C1 segment of cervical spinal cord (tissue), 14 donors: ENCODE results near the gene MISP.

Source experiments
- DNase-seq, 14 donors: peaks; one replicate each; lab custom pipeline; 2025; lab: John Stamatoyannopoulos, UW

Gene MISP

DNA sequence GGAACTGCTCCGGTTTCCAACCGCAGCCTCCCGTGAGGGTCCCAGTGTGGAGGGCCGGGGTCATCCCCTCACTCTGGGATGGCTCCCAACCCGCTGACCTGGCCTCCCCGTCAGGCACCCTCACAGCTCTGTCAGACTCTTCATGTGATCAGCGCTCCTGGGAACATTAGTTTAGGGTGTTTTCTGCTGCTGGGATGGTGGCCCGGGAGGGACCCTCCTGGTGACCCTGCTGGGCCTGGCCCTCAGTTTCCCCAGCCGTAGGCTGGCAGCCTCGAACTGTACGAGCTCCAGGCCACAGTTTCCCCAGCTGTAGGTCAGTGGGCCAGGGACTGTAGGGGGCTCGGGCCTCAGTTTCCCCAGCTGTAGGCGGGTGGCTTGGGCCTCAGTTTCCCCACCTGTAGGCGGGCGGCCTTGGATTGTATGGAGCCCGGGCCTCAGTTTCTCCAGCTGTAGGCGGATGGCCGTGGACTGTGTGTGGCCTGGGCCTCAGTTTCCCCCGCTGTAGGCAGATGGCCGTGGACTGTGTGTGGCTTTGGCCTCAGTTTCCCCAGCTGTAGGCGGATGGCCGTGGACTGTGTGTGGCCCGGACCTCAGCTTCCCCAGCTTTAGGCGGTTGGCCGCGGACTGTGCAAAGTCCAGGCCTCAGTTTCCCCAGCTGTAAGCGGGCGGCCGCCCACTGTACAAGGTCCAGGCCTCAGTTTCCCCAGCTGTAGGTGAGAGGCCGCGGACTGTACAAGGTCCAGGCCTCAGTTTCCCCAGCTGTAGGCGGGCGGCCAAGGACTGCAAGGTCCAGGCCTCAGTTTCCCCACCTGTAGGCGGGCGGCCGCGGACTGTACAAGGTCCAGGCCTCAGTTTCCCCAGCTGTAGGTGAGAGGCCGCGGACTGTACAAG is 45.0 kb downstream of the MISP start:
- DNase-seq, result no peak

DNA sequence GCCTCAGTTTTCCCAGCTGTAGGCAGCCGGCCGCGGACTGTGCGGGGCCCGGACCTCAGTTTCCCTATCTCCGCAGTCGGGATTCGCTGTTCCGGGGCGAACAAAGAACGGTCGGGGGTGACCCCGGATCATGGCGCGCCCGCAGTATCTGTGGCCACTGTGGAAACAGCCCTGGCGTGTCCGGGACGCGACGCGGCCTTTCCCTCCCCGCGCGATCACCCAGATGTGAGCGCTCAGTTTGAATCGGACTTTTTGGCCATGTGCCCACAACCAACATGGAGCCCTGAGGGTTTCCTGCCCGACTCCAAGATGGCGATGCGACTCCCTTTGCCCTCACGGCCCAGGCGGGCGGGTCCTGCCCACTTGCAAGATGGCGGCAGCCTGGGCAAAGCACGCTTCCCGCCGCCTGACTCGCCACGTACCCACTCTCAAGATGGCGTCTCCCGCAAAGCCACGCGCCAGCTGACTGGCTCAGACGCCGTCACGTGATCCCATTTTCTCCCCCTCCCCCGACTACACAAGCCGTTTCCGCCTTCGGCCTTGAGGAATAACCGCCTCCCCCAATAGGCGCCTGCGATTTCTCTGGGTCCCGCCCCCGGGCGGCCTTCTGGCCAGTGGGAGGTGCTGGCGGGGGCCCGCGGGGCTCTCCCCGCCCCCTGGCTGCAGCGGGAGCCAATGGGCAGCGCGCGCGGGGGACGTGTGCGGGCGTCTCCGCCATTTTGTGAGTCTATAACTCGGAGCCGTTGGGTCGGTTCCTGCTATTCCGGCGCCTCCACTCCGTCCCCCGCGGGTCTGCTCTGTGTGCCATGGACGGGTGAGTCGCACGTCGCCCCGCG is 46.0 kb downstream of the MISP start, which contains the start of gene PTBP1:
PTBP1 (plus strand) TSS at position 761 of the 836 bp plus-strand sequence; CDS start at position 807, 46 bp downstream.
- DNase-seq, result peak; percentile 97 to 100 (median 99)

DNA sequence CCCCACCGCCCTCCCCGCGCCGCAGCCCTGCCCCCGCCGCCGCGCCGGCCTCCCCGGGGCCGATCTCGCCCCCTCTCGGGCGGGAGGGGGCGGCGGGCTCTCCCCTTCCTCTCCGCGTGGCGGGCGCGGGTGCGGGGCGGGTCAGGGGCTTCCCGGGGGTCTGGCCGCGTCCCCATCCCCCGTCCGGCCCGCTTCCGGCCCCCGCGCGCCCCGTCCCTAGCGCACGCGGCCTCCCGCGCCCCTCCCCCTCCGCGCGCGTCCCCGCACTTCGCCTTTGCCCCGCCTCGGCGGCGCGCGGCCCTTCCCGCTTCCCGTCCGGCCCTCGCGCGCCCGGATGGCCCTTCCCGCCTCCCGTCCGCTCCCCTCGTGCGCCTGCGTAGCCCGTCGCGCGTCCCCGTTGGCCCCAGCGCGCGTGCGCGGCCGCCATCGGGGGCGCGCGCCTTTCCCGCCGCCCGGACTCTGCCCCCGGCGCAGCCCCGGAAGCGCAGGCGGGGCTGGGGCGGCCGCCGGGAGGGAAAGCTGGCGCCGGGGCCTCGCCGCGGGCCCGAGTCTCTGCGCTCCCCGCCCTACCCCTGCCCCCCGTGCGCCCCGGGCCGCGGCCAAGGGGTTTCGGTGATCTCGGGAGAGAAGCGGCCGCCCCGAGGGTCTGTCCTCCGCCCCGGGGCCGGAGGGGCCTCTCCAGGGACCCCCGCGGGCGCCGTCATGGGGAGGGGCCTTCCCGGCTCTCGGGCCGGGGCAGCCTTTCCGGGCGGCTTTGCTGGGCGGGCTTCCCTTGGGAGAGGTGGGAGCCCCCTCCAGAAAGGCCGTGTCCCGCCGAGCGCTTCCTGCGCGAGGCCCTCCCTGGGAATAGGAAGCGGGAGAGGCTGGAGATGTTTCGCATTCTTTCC is 46.9 kb downstream of the MISP start:
- DNase-seq, result peak in 13 of 14 donors; percentile 42 to 88 (median 66)

DNA sequence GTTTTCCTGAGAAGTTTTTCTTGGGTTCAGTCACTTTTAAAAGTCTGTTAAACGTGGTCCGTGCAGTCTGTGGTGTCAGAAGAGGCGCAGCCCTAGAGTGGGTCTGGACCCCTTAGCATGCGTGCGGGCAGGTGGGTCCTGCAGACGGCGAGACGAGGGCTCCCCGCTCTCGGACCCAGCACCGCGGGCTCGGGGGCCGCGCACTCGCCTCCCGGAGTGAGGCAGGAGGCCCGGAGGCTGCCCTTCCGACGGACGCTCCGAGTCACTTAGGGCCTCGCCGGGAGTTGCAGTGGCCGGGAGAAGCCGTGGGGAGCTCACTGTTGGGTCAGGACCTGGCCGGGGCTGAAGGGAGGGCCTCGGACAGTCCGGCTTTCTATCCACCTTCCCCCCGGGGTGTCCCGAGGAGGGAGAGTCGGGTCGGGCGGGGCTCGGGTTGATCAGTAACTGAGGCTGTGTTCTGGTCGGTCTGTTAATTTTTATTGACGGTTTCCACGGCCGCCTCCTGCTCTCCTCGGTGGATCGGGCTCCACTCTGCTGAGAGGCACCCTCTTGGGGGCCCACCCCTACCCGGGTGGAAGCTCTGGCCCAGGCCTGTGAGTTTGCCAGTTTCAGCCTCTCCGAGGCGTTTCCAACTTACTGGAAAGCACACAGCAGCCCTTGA is 47.6 kb downstream of the MISP start:
- DNase-seq, result no peak

DNA sequence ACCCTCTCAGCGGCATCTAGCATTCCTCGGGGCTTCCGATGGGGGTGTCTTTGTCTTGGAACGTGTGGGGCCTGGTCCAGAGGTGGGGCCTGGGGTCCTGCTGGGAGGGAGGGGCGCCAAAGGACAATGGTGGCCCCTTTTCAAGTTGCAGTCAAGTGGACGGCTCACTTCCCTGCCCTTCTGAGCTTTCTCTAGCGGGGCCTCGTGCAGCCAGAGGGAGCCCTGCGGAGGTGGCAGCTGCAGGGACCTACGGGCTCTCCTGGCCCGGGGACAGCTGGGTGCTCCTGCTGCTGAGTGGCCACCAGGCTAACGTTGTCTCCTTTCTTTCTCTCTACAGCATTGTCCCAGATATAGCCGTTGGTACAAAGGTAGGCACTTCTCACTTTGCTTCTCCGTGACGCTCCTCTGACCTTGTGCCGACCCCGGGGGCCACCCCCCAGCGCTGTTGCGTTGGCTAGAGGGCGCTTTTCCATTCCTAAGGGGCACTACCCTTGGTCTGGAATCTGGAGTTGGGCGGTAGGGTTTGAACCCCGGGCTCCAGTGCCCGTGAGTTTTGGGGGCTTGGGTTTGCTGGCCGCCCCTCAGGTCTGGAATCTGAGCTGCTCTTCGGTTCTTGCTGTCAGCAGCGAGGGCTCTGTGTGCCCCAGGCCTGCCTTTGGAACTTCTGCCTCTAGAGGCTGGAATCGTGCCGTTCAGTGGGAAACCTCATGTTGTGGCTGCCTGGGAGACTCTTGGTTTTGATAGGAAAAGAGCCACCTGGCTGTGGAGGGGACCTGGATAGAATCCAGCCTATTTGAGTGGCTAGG is 48.4 kb downstream of the MISP start:
- DNase-seq, result no peak

DNA sequence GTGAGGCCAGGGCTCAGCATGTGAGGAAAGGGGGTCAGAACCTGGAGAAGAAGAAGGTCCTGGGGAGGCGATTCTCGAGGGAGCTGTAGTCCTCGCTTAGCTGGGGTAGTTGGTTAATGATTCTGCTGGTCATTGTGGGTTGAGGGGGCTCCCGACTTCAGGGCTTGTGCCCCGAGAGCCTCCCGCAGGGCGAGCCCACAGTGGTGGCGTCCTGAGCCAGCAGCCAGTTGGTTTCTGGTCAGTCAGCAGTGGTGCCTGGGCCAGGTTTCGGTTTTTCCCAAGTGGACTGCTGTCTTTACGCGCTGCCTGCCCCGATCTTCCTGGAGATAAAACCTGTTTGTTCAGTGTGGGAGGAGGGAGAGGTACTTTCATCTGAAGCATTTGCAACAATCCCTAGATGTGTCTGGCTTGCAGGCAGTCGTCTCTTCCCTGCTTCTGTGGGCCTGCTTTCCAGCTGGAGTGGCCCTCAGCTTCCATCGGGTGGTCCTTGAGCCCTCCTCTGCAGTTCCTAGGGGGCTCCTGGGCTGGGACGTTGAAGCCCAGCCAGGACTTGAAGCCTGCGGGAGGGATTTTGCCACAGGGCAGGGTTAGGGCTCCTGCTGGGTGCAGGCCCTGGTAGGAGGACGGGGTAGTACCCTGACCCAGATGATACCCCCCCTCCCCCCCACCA is 49.6 kb downstream of the MISP start:
- DNase-seq, result no peak

DNA sequence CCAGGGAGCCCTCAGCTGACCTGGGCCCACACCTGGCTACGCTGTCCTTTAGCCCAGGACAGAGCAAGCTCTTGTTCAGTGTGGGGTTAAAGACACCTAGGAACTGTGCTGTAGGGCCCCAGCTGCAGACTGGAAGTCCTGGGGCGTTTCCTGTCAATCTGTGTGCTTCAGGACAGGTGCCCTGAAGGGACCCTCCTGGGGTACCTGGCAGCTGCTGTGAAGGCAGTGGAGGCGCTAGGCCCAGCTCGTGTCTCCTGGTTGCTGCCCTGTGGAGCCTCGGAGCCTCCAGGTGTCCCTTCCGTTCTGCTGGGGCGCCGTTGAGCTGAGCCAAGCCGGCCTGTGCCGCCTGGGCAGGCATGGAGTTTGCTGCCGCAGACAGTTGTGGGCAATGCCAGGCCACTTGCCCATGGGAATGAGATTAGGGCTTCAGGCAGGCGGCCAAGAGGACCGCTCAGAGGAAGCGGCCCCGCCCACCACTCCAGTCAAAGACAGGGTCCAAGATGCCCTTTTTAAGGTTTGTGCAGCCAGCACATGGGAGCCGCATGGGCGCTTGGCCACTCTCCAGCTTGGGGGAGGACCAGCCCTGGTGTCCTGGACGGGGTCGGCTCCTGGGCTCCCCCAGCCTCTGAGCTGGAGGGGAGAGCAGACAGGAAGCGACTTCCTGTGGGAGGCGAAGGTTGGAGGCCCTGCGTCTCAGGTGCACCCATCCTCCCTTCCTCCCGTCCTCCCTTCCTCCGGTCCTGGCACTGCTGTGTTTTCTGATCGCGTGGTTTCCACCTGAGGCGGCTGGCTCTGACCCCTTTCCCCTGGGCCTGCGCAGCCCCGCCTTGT is 50.3 kb downstream of the MISP start:
- no peak for DNase-seq

DNA sequence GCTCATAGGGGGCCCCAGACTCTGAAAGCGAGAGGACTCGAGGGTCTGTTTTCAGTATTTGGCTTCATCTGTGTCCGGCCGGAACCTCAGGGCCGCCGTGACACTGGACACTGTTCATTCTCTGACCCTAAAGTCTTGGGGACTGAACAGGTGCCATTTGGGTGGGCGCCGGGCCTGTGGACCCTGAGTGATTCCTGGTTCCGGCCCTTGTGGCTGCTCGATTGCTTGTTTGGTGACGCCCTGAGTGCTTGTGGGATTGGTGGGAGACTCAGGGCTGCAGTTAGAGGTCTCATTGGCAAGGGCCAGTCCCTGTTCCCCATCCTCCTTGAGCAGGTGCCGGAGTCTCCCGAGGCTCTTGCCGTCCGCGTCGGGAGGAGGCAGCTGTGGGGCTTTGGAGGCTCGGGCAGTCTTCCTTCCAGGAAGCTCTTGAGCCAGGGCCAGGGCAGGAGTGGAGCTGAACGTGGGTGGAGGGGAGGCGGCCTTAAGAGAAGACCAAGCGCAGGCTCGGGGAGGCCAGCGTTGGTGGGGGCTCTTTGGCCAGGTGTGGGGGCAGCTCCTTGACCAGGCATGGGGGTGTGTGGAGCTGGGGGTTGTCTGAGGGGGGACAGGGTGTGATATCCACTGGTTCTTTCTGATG is 51.1 kb downstream of the MISP start:
- peak in 1 of 14 donors; percentile 21 for DNase-seq

DNA sequence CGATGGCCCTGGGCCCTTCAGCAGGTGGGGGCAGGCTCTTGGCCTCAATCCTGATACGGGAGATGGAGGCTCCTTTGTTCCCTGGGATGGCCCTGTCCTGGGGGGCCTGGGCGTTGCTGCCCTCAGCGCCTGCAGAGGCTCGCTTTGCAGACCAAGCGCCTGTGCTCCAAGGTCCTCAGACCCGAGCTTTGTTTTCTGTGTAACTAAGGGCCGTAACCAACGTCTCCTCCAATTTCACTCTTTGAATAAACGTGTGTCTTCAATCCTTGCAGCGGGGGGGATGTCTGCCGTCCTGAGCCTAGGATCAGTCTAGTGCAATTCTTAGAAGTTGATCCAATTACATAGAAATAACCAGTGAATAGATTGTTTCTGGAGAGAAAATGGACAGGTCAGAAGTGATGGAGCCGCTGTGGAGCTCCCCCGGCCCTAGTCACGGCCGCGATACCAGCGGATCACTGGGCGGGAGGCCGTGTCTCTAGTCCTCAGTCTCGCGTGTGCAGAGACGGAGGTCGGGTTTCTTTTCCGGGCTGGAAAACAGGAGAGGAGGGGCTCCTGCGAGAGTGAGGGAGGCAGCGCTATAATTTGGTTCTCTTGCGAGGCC is 51.7 kb downstream of the MISP start:
- DNase-seq, result no peak

DNA sequence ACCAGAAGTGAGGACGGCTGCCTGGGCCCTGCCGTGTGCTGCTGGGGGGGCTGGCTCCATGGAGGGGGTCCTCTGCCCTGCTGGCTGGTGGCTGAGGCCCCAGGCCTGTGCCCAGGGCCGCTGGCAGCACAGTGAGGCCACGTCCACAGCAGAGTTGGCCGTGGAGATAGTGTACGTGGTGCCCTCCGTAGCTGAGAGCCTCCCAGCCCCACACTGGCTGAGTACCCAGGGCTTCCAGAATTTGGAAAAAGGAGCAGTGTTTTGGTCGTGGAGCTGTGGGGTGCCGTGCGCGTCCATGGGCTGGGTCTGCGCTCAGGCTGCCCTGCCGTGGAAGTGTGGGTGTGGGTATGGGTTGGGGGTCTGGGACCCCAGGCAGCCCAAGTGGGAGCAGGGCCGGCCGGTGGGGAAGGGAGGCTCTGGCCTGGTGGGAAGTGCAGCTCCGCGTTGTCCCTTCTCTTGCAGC is 52.2 kb downstream of the MISP start:
- no peak for DNase-seq

DNA sequence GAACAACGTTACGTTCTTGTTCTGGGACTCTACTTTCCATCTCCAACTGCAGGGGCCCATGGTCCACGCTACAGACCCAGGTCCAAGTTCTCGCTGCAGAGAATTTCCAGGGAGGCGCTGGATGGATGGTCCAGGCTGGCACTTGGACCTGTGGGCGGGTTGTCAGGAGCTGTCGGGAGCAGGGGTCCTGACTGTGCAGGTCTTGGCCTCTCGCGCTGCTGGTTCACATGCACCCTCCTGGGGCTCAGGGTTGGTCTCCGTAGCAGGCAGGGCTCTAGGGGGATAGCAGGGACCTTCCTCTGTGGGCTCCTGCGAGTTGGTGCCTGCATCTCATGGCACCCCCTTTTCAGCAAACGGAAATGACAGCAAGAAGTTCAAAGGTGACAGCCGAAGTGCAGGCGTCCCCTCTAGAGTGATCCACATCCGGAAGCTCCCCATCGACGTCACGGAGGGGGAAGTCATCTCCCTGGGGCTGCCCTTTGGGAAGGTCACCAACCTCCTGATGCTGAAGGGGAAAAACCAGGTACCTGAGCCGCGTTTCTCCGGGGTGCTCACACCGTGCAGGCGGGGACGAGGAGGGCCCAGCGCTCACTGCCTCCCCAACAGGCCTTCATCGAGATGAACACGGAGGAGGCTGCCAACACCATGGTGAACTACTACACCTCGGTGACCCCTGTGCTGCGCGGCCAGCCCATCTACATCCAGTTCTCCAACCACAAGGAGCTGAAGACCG is 52.9 kb downstream of the MISP start:
- DNase-seq, result no peak

DNA sequence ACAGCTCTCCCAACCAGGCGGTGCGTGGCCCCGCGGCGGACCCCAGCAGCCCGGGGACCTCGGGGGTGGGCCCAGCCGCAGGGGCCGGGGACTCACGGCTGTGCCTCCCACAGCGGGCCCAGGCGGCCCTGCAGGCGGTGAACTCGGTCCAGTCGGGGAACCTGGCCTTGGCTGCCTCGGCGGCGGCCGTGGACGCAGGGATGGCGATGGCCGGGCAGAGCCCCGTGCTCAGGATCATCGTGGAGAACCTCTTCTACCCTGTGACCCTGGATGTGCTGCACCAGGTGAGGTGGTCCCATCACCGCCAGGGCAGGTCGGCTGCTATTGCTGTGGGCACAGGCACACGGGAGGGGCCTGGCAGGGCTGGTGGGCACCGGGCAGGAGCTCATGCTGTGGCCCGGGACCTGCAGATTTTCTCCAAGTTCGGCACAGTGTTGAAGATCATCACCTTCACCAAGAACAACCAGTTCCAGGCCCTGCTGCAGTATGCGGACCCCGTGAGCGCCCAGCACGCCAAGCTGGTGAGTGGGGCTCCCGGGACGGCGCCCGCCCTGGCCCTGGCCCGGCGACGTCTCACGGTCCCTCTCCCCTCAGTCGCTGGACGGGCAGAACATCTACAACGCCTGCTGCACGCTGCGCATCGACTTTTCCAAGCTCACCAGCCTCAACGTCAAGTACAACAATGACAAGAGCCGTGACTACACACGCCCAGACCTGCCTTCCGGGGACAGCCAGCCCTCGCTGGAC is 53.7 kb downstream of the MISP start:
- DNase-seq, result no peak

DNA sequence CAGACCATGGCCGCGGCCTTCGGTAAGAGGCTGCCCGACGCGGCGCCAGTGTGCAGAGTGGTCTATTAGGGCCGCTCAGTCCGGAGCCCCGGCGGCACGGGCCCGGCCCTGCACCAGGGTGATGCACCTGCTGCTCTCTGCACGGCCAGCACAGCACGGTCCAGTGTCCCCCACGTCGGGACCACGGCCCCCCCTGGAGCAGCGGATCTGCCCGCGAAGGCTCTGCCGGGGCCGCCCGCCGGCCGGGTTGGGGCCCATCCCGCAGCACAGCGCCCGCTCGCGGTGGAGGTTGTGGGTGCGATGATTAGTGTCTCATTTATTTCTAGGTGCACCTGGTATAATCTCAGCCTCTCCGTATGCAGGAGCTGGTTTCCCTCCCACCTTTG is 54.2 kb downstream of the MISP start:
- no peak for DNase-seq

DNA sequence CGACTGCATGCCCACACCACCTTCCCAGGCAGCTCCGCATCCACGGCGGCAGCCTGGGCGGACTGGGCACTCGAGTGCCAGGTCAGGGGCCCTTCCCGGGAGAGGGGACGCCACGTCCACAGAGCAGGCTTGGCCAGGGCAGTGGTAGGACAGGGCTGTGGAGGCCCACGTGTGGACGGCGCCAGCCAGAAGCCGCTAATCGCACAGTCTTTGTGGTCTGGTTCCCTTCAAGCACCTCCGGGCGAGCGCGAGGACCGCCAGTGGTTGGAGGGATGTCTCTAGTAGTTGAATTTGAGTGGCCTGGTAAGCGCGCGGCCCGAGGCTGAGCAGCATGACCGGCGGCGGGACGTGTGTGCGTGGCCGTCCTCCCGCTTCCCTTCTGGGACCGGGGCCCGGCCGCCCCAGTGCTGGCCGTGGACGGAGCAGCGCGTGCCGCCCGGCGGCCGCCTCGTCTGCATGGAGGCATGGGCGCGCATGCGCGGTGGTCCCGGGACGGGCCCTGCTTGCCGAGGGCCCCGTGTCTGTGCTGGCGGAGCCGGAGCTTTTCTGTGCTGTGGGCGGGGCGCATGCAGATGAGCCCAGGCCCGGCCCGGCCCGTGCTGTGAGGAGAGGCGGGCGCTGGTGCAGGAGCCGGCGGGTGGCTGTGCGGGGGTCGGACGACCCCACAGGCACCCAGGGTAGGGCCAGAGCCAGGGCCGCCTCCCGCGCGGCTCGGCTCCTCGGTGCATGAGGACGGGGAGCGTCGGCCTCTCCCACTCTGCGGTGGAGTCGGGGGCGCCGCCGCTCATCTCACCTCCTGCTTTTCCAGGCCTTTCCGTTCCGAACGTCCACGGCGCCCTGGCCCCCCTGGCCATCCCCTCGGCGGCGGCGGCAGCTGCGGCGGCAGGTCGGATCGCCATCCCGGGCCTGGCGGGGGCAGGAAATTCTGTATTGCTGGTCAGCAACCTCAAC is 55.0 kb downstream of the MISP start:
- no peak for DNase-seq

DNA sequence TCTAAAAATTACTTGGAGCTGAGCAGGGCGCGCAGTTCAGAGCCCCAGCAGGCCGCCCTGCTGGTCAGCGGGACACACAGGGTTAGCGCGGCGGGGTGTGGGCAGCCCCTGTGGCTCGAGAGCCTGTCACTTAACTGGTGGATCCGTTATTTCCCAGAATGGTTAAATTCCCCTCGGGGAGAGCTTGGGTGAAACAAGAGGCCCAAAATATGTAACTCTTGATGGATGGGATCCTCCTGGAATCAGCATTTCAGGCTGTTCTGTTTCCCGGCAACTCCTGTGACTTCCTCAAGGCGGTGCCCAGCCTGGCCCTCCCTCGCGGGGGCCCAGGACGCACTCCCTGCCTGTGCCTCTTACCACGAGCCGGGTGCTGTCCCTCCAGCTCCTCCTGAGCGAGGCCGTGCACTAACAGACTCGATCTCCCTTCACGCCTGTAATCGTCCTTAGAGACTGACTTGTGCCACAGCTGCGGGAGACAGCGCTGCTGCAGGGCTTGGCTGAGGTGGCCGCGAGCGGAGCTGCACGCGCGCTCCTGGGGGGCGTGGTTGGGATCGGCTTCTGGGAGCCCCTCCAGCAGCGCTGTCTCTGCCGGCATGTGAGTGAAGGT is 56.0 kb downstream of the MISP start:
- DNase-seq, result no peak
